ENCODE results near the gene XPNPEP3. TPM values are rescaled to one million over a fixed set of nuclear protein-coding genes. Genes with fewer than 3 reads are reported as not detected.

The XPNPEP3 gene
- total and polyA plus RNA-seq, 2 experiments from 2014 or later: 12.3 to 14.6 TPM

- 69% methylated on average over 1 of the region's 1 CpG for WGBS (ENCODE audit: low lambda C conversion rate, missing lambda C conversion rate)
Measured at GRCh38 chr22:40853333-40853732, 3.6 kb upstream of the XPNPEP3 start.

GRCh38 chr22:40853961-40854360 is 3.0 kb upstream of the XPNPEP3 start:
- H3K36me3 ChIP-seq (replicated peaks; ENCODE audit: insufficient read depth, low read depth): no peaks in the 10 kb centered on the region
- no peaks in the 10 kb centered on the region for H3K27me3 ChIP-seq
- peak overlapping the region; percentile 42 for H3K27ac ChIP-seq
- no peak overlapping the region for H2AFZ ChIP-seq
- no peak for DNase-seq (ENCODE audit: low spot score)
- H3K9me2 ChIP-seq (replicated peaks; ENCODE audit: insufficient read depth): no peaks in the 10 kb centered on the region
- H3K4me1 ChIP-seq (ENCODE audit: insufficient read depth): peaks cover 33% of the 10 kb centered on the region
- peak overlapping the region; percentile 81 for H3K4me2 ChIP-seq
- WGBS (ENCODE audit: low lambda C conversion rate, missing lambda C conversion rate): 47% methylated on average over 3 of the region's 3 CpGs
- TF ChIP-seq EZH2phosphoT487 (IDR thresholded peaks at IDR 0.05; ENCODE audit: low read depth, severe bottlenecking, unreplicated experiment) (no peak), EZH2 (IDR thresholded peaks at IDR 0.05; ENCODE audit: borderline replicate concordance) (no peak), CTCF (IDR thresholded peaks at IDR 0.05; ENCODE audit: poor library complexity) (no peak)
- H3K4me3 ChIP-seq: peak overlapping the region; percentile 18
- H3K9me3 ChIP-seq (ENCODE audit: low read depth): no peaks in the 10 kb centered on the region
- H4K20me1 ChIP-seq (ENCODE audit: insufficient read depth, poor library complexity, severe bottlenecking): peaks cover 60% of the 10 kb centered on the region
- H3K79me2 ChIP-seq: peaks cover 92% of the 10 kb centered on the region

More at GRCh38 chr22:40853333-40853732, 3.6 kb upstream of the XPNPEP3 start:
- Histone ChIP-seq H2AFZ (no peak overlapping the region), H3K27me3 (no peaks in the 10 kb centered on the region), H4K20me1 (ENCODE audit: insufficient read depth, poor library complexity, severe bottlenecking) (peaks cover 60% of the 10 kb centered on the region), H3K4me3 (peak overlapping the region; percentile 18), H3K4me2 (peak overlapping the region; percentile 81), H3K36me3 (replicated peaks; ENCODE audit: insufficient read depth, low read depth) (no peaks in the 10 kb centered on the region), H3K79me2 (peaks cover 92% of the 10 kb centered on the region), H3K4me1 (ENCODE audit: insufficient read depth) (peaks cover 33% of the 10 kb centered on the region), H3K27ac (peak overlapping the region; percentile 42), H3K9me2 (replicated peaks; ENCODE audit: insufficient read depth) (no peaks in the 10 kb centered on the region), H3K9me3 (ENCODE audit: low read depth) (no peaks in the 10 kb centered on the region)
- no peak for DNase-seq (ENCODE audit: low spot score)
- TF ChIP-seq EZH2 (IDR thresholded peaks at IDR 0.05; ENCODE audit: borderline replicate concordance) (no peak), EZH2phosphoT487 (IDR thresholded peaks at IDR 0.05; ENCODE audit: low read depth, severe bottlenecking, unreplicated experiment) (no peak), CTCF (IDR thresholded peaks at IDR 0.05; ENCODE audit: poor library complexity) (no peak)

- Histone ChIP-seq H3K4me1 (ENCODE audit: insufficient read depth) (peaks cover 33% of the 10 kb centered on the region), H3K9me3 (ENCODE audit: low read depth) (no peaks in the 10 kb centered on the region), H4K20me1 (ENCODE audit: insufficient read depth, poor library complexity, severe bottlenecking) (peaks cover 52% of the 10 kb centered on the region), H2AFZ (peak overlapping the region; percentile 72), H3K27ac (peak overlapping the region; percentile 97), H3K27me3 (no peaks in the 10 kb centered on the region), H3K79me2 (peaks cover 92% of the 10 kb centered on the region), H3K9me2 (replicated peaks; ENCODE audit: insufficient read depth) (no peaks in the 10 kb centered on the region), H3K4me2 (peak overlapping the region; percentile 81), H3K36me3 (replicated peaks; ENCODE audit: insufficient read depth, low read depth) (no peaks in the 10 kb centered on the region), H3K4me3 (peak overlapping the region; percentile 67)
- DNase-seq (ENCODE audit: low spot score): peak; percentile 23
- WGBS (ENCODE audit: low lambda C conversion rate, missing lambda C conversion rate): 43% methylated on average over 20 of the region's 20 CpGs
- TF ChIP-seq EZH2phosphoT487 (IDR thresholded peaks at IDR 0.05; ENCODE audit: low read depth, severe bottlenecking, unreplicated experiment): no peak
- TF ChIP-seq EZH2 (IDR thresholded peaks at IDR 0.05; ENCODE audit: borderline replicate concordance): no peak
- TF ChIP-seq CTCF (IDR thresholded peaks at IDR 0.05; ENCODE audit: poor library complexity): no peak
Measured at GRCh38 chr22:40855071-40855978, 1.6 kb upstream of the XPNPEP3 start.

Measured in hepatocyte (in vitro differentiated cells).